Stomach (tissue), 4 donors: Measurements from ENCODE around the gene FHIP1A.

Experiments used
- CTCF ChIP-seq, 7 experiments: fragments of 450-650 bp in 4 of 7; fragments of 200-600 bp in 3 of 7; sonication (generic) in 3 of 7; IDR thresholded peaks; one replicate each; pipeline ENCODE4 v1.5.1; 2016 to 2019; ENCODE audit warnings: antibody characterized with exemption in 7 of 7, control low read depth in 2 of 7, mild to moderate bottlenecking in 1 of 7
- POLR2A ChIP-seq, 4 donors: fragments of 450-650 bp; IDR thresholded peaks; one replicate each; pipeline ENCODE4 v1.6.1; 2016; ENCODE audit warnings: antibody characterized with exemption in 4 of 4, control low read depth in 2 of 4, mild to moderate bottlenecking in 1 of 4, moderate library complexity in 1 of 4
- POLR2AphosphoS5 ChIP-seq, 3 donors: sonication (generic); formaldehyde crosslinking; IDR thresholded peaks; one replicate each; pipeline ENCODE4 v1.6.1; 2016; ENCODE audit warnings: antibody characterized with exemption in 3 of 3

DNA sequence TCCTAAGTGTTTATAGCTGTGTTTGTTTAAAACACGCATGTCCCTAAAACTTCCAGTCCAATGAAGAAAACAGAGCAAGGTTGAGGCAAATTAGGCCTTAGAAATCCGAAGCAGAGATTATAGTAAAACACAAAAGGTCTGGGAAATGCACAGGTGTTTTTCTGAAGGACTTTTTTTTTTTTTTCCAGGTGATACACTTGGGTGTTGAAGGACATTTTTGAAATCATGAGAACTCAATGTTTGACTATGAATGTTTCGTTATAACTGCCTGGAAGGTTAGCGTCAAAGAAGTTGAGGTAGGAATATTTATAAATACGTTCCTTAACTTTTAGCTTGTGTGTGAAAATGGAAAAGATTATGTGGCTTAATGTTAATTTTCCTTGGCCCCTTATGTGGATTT lies 45.5 kb downstream of the FHIP1A start:
- TF ChIP-seq POLR2A (IDR thresholded peaks at IDR 0.05) = no peak
- no peak for TF ChIP-seq CTCF (IDR thresholded peaks at IDR 0.05)
- no peak for TF ChIP-seq POLR2AphosphoS5 (IDR thresholded peaks at IDR 0.05)
